ENCODE measurements around the gene TRABD2A.

The TRABD2A gene

GRCh38 chr2:84838434-84839145 lies 42.3 kb downstream of the TRABD2A start:
- no peak overlapping the region for H3K4me3 ChIP-seq (ENCODE audit: low read length)
- H3K27me3 ChIP-seq (ENCODE audit: control insufficient read depth, insufficient read depth, low read length), result no peaks in the 10 kb centered on the region
- no CpG with 5 or more reads among the region's 2 CpGs for WGBS (ENCODE audit: insufficient coverage, insufficient read length)
- H3K4me1 ChIP-seq (ENCODE audit: control insufficient read depth, insufficient read depth, low read length), result no peaks in the 10 kb centered on the region
- no peaks in the 10 kb centered on the region for H3K9me3 ChIP-seq (ENCODE audit: control insufficient read depth, insufficient read depth, low read length)
- H3K36me3 ChIP-seq (ENCODE audit: control insufficient read depth, insufficient read depth, low read length), result no peaks in the 10 kb centered on the region
- no peak overlapping the region for H3K27ac ChIP-seq (ENCODE audit: low read length)
- DNase-seq (ENCODE audit: low read depth, low spot score), result no peak

DNA sequence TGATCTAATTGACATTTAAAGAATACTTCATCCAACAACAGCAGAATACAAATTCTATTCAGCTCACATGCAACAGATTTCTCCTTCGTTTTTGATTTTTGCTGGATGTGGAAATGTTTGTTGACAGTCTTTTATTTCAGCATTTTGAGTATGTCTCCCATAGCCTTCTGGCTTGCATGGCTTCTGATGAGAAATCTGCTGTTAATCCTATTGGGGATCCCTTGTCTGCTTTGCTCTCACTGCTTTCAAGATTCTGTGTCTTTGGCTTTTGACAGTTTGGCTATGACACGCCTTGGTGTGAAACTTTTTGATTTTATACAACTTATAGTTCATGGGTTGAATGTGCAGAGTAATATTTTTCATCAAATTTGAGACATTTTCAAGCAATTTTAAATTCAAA lies 44.7 kb downstream of the TRABD2A start:
- no peak overlapping the region for H3K4me3 ChIP-seq (ENCODE audit: low read length)
- no peaks in the 10 kb centered on the region for H3K36me3 ChIP-seq (ENCODE audit: control insufficient read depth, insufficient read depth, low read length)
- H3K27ac ChIP-seq (ENCODE audit: low read length), result no peak overlapping the region
- no CpG with 5 or more reads among the region's 2 CpGs for WGBS (ENCODE audit: insufficient coverage, insufficient read length)
- DNase-seq (ENCODE audit: low read depth, low spot score), result no peak
- H3K4me1 ChIP-seq (ENCODE audit: control insufficient read depth, insufficient read depth, low read length), result 0 out of 2 replicates have a peak, but pooled peaks cover 2% of the 10 kb centered on the region
- H3K9me3 ChIP-seq (ENCODE audit: control insufficient read depth, insufficient read depth, low read length), result no peaks in the 10 kb centered on the region
- H3K27me3 ChIP-seq (ENCODE audit: control insufficient read depth, insufficient read depth, low read length), result no peaks in the 10 kb centered on the region

DNA sequence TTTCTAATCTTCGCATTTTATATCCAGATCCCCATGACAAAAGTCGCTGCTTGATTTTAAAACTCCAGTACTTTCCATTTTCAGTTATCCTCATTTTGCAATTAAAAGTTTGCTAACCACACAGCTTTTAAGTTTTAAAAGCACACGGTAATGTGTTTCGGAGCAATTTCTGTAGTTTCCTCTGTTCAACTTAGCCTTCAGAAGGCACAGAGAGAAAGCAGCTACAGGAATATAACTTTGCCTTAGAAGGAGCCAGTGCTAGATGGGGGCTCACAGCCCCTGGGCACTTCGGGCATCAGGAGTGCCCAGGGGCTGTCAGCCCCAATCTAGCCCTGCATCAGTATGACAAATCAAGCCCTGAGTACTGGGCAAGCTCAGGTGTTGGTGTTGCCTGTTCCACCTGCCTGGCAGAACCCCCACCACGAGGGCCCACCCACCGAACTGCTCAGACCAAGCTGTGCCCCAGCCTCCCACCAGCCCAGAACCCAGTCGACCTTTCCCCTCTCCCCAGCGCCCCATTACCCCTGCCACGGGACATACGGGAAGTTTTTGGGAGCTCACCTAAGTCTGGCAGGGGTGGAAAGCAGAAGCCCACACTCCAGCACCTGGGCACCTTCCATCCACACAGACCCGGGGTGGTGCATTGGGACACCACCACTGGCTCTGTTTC lies 47.3 kb downstream of the TRABD2A start:
- no peaks in the 10 kb centered on the region for H3K27me3 ChIP-seq (ENCODE audit: control insufficient read depth, insufficient read depth, low read length)
- no peaks in the 10 kb centered on the region for H3K9me3 ChIP-seq (ENCODE audit: control insufficient read depth, insufficient read depth, low read length)
- WGBS (ENCODE audit: insufficient coverage, insufficient read length), result no CpG with 5 or more reads among the region's 12 CpGs
- H3K27ac ChIP-seq (ENCODE audit: low read length), result no peak overlapping the region
- H3K4me3 ChIP-seq (ENCODE audit: low read length), result no peak overlapping the region
- no peaks in the 10 kb centered on the region for H3K36me3 ChIP-seq (ENCODE audit: control insufficient read depth, insufficient read depth, low read length)
- H3K4me1 ChIP-seq (ENCODE audit: control insufficient read depth, insufficient read depth, low read length), result 0 out of 2 replicates have a peak, but pooled peaks cover 2% of the 10 kb centered on the region
- no peak for DNase-seq (ENCODE audit: low read depth, low spot score)

- H3K27ac ChIP-seq (ENCODE audit: low read length), result no peak overlapping the region
- H3K4me3 ChIP-seq (ENCODE audit: low read length), result no peak overlapping the region
- WGBS (ENCODE audit: insufficient coverage, insufficient read length), result no CpG with 5 or more reads among the region's 5 CpGs
- no peak for DNase-seq (ENCODE audit: low read depth, low spot score)
- H3K9me3 ChIP-seq (ENCODE audit: control insufficient read depth, insufficient read depth, low read length), result no peaks in the 10 kb centered on the region
- H3K36me3 ChIP-seq (ENCODE audit: control insufficient read depth, insufficient read depth, low read length), result no peaks in the 10 kb centered on the region
- no peaks in the 10 kb centered on the region for H3K27me3 ChIP-seq (ENCODE audit: control insufficient read depth, insufficient read depth, low read length)
- 0 out of 2 replicates have a peak, but pooled peaks cover 2% of the 10 kb centered on the region for H3K4me1 ChIP-seq (ENCODE audit: control insufficient read depth, insufficient read depth, low read length)
Measured at GRCh38 chr2:84832772-84833461, 48.0 kb downstream of the TRABD2A start.

GRCh38 chr2:84830758-84831500 lies 50.0 kb downstream of the TRABD2A start:
- H3K4me1 ChIP-seq (ENCODE audit: control insufficient read depth, insufficient read depth, low read length), result 0 out of 2 replicates have a peak, but pooled peaks cover 2% of the 10 kb centered on the region
- no peaks in the 10 kb centered on the region for H3K36me3 ChIP-seq (ENCODE audit: control insufficient read depth, insufficient read depth, low read length)
- no peaks in the 10 kb centered on the region for H3K27me3 ChIP-seq (ENCODE audit: control insufficient read depth, insufficient read depth, low read length)
- no peak overlapping the region for H3K27ac ChIP-seq (ENCODE audit: low read length)
- no CpG with 5 or more reads among the region's 10 CpGs for WGBS (ENCODE audit: insufficient coverage, insufficient read length)
- DNase-seq (ENCODE audit: low read depth, low spot score), result no peak
- no peaks in the 10 kb centered on the region for H3K9me3 ChIP-seq (ENCODE audit: control insufficient read depth, insufficient read depth, low read length)
- H3K4me3 ChIP-seq (ENCODE audit: low read length), result no peak overlapping the region

DNA sequence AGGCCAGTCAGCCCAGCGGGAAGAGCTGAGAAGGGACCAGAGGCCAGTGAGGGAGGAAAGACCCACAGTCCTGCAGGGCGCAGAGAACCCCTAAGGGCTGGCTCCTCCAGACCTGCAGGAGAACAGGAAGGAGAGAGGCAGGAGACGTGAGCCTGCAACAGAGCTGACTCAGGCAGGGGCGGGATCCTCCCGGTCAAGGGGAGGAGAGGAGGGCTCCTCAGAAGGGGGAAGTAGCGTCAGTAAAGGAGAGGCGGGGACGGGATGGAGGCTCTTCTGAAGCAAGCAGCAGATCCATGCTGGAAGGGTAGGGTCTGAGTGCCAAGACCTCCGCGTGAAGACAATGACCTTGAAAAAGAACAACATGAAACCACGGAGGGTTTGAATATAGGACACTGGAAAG lies 50.8 kb downstream of the TRABD2A start:
- no CpG with 5 or more reads among the region's 11 CpGs for WGBS (ENCODE audit: insufficient coverage, insufficient read length)
- Histone ChIP-seq H3K27ac (ENCODE audit: low read length) (no peak overlapping the region), H3K4me1 (ENCODE audit: control insufficient read depth, insufficient read depth, low read length) (0 out of 2 replicates have a peak, but pooled peaks cover 2% of the 10 kb centered on the region), H3K27me3 (ENCODE audit: control insufficient read depth, insufficient read depth, low read length) (no peaks in the 10 kb centered on the region), H3K9me3 (ENCODE audit: control insufficient read depth, insufficient read depth, low read length) (no peaks in the 10 kb centered on the region), H3K36me3 (ENCODE audit: control insufficient read depth, insufficient read depth, low read length) (no peaks in the 10 kb centered on the region), H3K4me3 (ENCODE audit: low read length) (no peak overlapping the region)
- DNase-seq (ENCODE audit: low read depth, low spot score), result no peak

GRCh38 chr2:84829693-84830092 lies 51.2 kb downstream of the TRABD2A start:
- WGBS (ENCODE audit: insufficient coverage, insufficient read length), result 100% methylated on average over 1 of the region's 2 CpGs
- H3K4me1 ChIP-seq (ENCODE audit: control insufficient read depth, insufficient read depth, low read length), result 0 out of 2 replicates have a peak, but pooled peaks cover 2% of the 10 kb centered on the region
- H3K27me3 ChIP-seq (ENCODE audit: control insufficient read depth, insufficient read depth, low read length), result no peaks in the 10 kb centered on the region
- no peak overlapping the region for H3K27ac ChIP-seq (ENCODE audit: low read length)
- DNase-seq (ENCODE audit: low read depth, low spot score), result no peak
- no peak overlapping the region for H3K4me3 ChIP-seq (ENCODE audit: low read length)
- no peaks in the 10 kb centered on the region for H3K9me3 ChIP-seq (ENCODE audit: control insufficient read depth, insufficient read depth, low read length)
- no peaks in the 10 kb centered on the region for H3K36me3 ChIP-seq (ENCODE audit: control insufficient read depth, insufficient read depth, low read length)

DNA sequence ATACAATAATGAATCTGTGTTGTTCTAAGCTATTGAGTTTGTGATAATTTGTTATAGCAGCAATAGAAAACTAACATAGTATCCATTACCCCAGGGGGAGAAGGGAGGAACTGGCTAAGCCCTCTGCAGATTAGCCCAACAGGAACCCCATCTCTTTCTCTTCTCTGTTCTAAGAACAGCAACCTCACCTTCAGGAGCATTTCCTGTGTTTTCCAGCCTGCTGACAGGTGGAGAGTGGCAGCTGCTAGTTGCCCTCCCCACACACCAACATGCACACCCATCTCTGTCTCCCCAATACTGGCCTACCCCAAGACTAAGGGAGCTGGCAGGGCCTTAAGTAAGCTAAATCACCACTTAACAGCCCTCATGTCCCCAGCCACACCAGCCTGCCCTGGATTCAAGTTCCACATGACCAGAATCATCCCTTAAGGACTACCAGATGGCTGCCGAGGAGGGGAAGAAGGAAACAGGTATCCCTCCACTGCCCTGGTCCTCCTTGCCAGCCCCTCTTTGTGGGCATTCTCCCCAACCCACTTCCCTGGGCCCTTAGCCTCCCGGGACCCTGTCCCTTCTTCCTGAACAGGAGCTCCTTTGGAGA lies 52.8 kb downstream of the TRABD2A start:
- H3K36me3 ChIP-seq (ENCODE audit: control insufficient read depth, insufficient read depth, low read length), result no peaks in the 10 kb centered on the region
- no peak for DNase-seq (ENCODE audit: low read depth, low spot score)
- H3K4me3 ChIP-seq (ENCODE audit: low read length), result no peak overlapping the region
- H3K9me3 ChIP-seq (ENCODE audit: control insufficient read depth, insufficient read depth, low read length), result no peaks in the 10 kb centered on the region
- no peak overlapping the region for H3K27ac ChIP-seq (ENCODE audit: low read length)
- H3K27me3 ChIP-seq (ENCODE audit: control insufficient read depth, insufficient read depth, low read length), result no peaks in the 10 kb centered on the region
- no CpG with 5 or more reads among the region's 2 CpGs for WGBS (ENCODE audit: insufficient coverage, insufficient read length)
- H3K4me1 ChIP-seq (ENCODE audit: control insufficient read depth, insufficient read depth, low read length), result 0 out of 2 replicates have a peak, but pooled peaks cover 2% of the 10 kb centered on the region

GRCh38 chr2:84823788-84824187 lies 57.1 kb downstream of the TRABD2A start:
- Histone ChIP-seq H3K27ac (ENCODE audit: low read length) (no peak overlapping the region), H3K9me3 (ENCODE audit: control insufficient read depth, insufficient read depth, low read length) (no peaks in the 10 kb centered on the region), H3K36me3 (ENCODE audit: control insufficient read depth, insufficient read depth, low read length) (no peaks in the 10 kb centered on the region), H3K4me3 (ENCODE audit: low read length) (no peak overlapping the region), H3K27me3 (ENCODE audit: control insufficient read depth, insufficient read depth, low read length) (no peaks in the 10 kb centered on the region), H3K4me1 (ENCODE audit: control insufficient read depth, insufficient read depth, low read length) (no peaks in the 10 kb centered on the region)
- DNase-seq (ENCODE audit: low read depth, low spot score), result no peak
- no CpG with 5 or more reads among the region's 21 CpGs for WGBS (ENCODE audit: insufficient coverage, insufficient read length)

- WGBS (ENCODE audit: insufficient coverage, insufficient read length), result no CpG with 5 or more reads among the region's 5 CpGs
- Histone ChIP-seq H3K4me3 (ENCODE audit: low read length) (no peak overlapping the region), H3K27ac (ENCODE audit: low read length) (no peak overlapping the region), H3K27me3 (ENCODE audit: control insufficient read depth, insufficient read depth, low read length) (no peaks in the 10 kb centered on the region), H3K4me1 (ENCODE audit: control insufficient read depth, insufficient read depth, low read length) (no peaks in the 10 kb centered on the region), H3K36me3 (ENCODE audit: control insufficient read depth, insufficient read depth, low read length) (no peaks in the 10 kb centered on the region), H3K9me3 (ENCODE audit: control insufficient read depth, insufficient read depth, low read length) (no peaks in the 10 kb centered on the region)
- DNase-seq (ENCODE audit: low read depth, low spot score), result no peak
Measured at GRCh38 chr2:84823229-84823628, 57.7 kb downstream of the TRABD2A start.

Measured in iPS DF 6.9 (cell line).